ENCODE results near the gene CHID1. TPM values are rescaled to one million over a fixed set of nuclear protein-coding genes. Genes with fewer than 3 reads are reported as not detected.

Gene CHID1
- total and polyA plus RNA-seq, 2 experiments from 2014 or later, result 72.3 to 202 TPM

GRCh38 chr11:957212-957920, 46.8 kb upstream of the CHID1 start:
- DNase-seq, result no peak
- TF ChIP-seq EZH2 (IDR thresholded peaks at IDR 0.05; ENCODE audit: insufficient read depth, poor library complexity, severe bottlenecking) (no peak), EZH2phosphoT487 (IDR thresholded peaks at IDR 0.05; ENCODE audit: insufficient read depth, low read depth) (no peak)
- H4K20me1 ChIP-seq (ENCODE audit: insufficient read depth), result peaks cover 9% of the 10 kb centered on the region; the same call in 1 of the 2 replicates
- H2AFZ ChIP-seq, result no peak overlapping the region
- H3K9me3 ChIP-seq (ENCODE audit: low read depth), result no peaks in the 10 kb centered on the region
- no peaks in the 10 kb centered on the region for H3K4me1 ChIP-seq (ENCODE audit: insufficient read depth)
- H3K36me3 ChIP-seq (ENCODE audit: low read depth), result no peaks in the 10 kb centered on the region; the same call in 1 of the 2 replicates
- no peak overlapping the region for H3K9ac ChIP-seq
- 78 to 87% methylated on average over 11 of the region's 11 CpGs for WGBS, 2 experiments (ENCODE audit: low coverage in 1 of 2, low lambda C conversion rate in 2 of 2, missing lambda C conversion rate in 2 of 2)
- peaks cover 83% of the 10 kb centered on the region for H3K79me2 ChIP-seq (ENCODE audit: insufficient read depth)
- no peaks in the 10 kb centered on the region for H3F3A ChIP-seq (ENCODE audit: insufficient read depth)
- H3K27ac ChIP-seq, result no peak overlapping the region
- no peak overlapping the region for H3K4me3 ChIP-seq
- no peaks in the 10 kb centered on the region for H3K9me2 ChIP-seq (ENCODE audit: insufficient read depth)
- no peak overlapping the region for H3K4me2 ChIP-seq (ENCODE audit: unreplicated experiment)
- no peaks in the 10 kb centered on the region for H3K27me3 ChIP-seq (replicated peaks; ENCODE audit: insufficient read depth)
- in situ Hi-C loops (cut with MboI), result no loop called here

GRCh38 chr11:955154-956063, 44.8 kb upstream of the CHID1 start:
- in situ Hi-C loops (cut with MboI), result no loop called here
- Histone ChIP-seq H3K27me3 (replicated peaks; ENCODE audit: insufficient read depth) (no peaks in the 10 kb centered on the region), H3F3A (ENCODE audit: insufficient read depth) (no peaks in the 10 kb centered on the region), H3K9me3 (ENCODE audit: low read depth) (no peaks in the 10 kb centered on the region), H2AFZ (no peak overlapping the region), H3K9ac (no peak overlapping the region), H3K79me2 (ENCODE audit: insufficient read depth) (peaks cover 98% of the 10 kb centered on the region), H3K27ac (no peak overlapping the region), H3K4me1 (ENCODE audit: insufficient read depth) (no peaks in the 10 kb centered on the region), H4K20me1 (ENCODE audit: insufficient read depth) (peaks cover 12% of the 10 kb centered on the region; the same call in 1 of the 2 replicates), H3K36me3 (ENCODE audit: low read depth) (no peaks in the 10 kb centered on the region; the same call in 1 of the 2 replicates), H3K9me2 (ENCODE audit: insufficient read depth) (no peaks in the 10 kb centered on the region), H3K4me2 (ENCODE audit: unreplicated experiment) (no peak overlapping the region), H3K4me3 (no peak overlapping the region)
- DNase-seq, result no peak
- TF ChIP-seq EZH2phosphoT487 (IDR thresholded peaks at IDR 0.05; ENCODE audit: insufficient read depth, low read depth) (no peak), EZH2 (IDR thresholded peaks at IDR 0.05; ENCODE audit: insufficient read depth, poor library complexity, severe bottlenecking) (no peak)
- 80 to 83% methylated on average over 15 of the region's 15 CpGs for WGBS, 2 experiments (ENCODE audit: low coverage in 1 of 2, low lambda C conversion rate in 2 of 2, missing lambda C conversion rate in 2 of 2)

- Histone ChIP-seq H3F3A (ENCODE audit: insufficient read depth) (no peaks in the 10 kb centered on the region), H3K36me3 (ENCODE audit: low read depth) (no peaks in the 10 kb centered on the region; the same call in 1 of the 2 replicates), H3K9me2 (ENCODE audit: insufficient read depth) (no peaks in the 10 kb centered on the region), H3K79me2 (ENCODE audit: insufficient read depth) (peaks cover 100% of the 10 kb centered on the region), H4K20me1 (ENCODE audit: insufficient read depth) (peaks cover 12% of the 10 kb centered on the region; the same call in 1 of the 2 replicates), H3K27ac (no peak overlapping the region), H3K9ac (no peak overlapping the region), H3K9me3 (ENCODE audit: low read depth) (no peaks in the 10 kb centered on the region), H3K27me3 (replicated peaks; ENCODE audit: insufficient read depth) (no peaks in the 10 kb centered on the region), H3K4me1 (ENCODE audit: insufficient read depth) (no peaks in the 10 kb centered on the region), H3K4me3 (no peak overlapping the region), H2AFZ (no peak overlapping the region), H3K4me2 (ENCODE audit: unreplicated experiment) (no peak overlapping the region)
- in situ Hi-C loops (cut with MboI), result no loop called here
- 81% methylated on average over 5 of the region's 5 CpGs for WGBS, 2 experiments (ENCODE audit: low coverage in 1 of 2, low lambda C conversion rate in 2 of 2, missing lambda C conversion rate in 2 of 2)
- TF ChIP-seq EZH2 (IDR thresholded peaks at IDR 0.05; ENCODE audit: insufficient read depth, poor library complexity, severe bottlenecking), result no peak
- TF ChIP-seq EZH2phosphoT487 (IDR thresholded peaks at IDR 0.05; ENCODE audit: insufficient read depth, low read depth), result no peak
- DNase-seq, result no peak
These were observed 44.0 kb upstream of the CHID1 start for GRCh38 chr11:954392-955153.

GRCh38 chr11:953512-953911, 42.9 kb upstream of the CHID1 start:
- 67 to 83% methylated on average over 10 to 13 of the region's 13 CpGs for WGBS, 2 experiments (ENCODE audit: low coverage in 1 of 2, low lambda C conversion rate in 2 of 2, missing lambda C conversion rate in 2 of 2)
- in situ Hi-C loops (cut with MboI), result no loop called here
- H3K79me2 ChIP-seq (ENCODE audit: insufficient read depth), result peaks cover 100% of the 10 kb centered on the region
- no peaks in the 10 kb centered on the region for H3K27me3 ChIP-seq (replicated peaks; ENCODE audit: insufficient read depth)
- no peaks in the 10 kb centered on the region; the same call in 1 of the 2 replicates for H3K36me3 ChIP-seq (ENCODE audit: low read depth)
- no peak for TF ChIP-seq EZH2phosphoT487 (IDR thresholded peaks at IDR 0.05; ENCODE audit: insufficient read depth, low read depth)
- no peak for TF ChIP-seq EZH2 (IDR thresholded peaks at IDR 0.05; ENCODE audit: insufficient read depth, poor library complexity, severe bottlenecking)
- no peaks in the 10 kb centered on the region for H3K4me1 ChIP-seq (ENCODE audit: insufficient read depth)
- no peak for DNase-seq
- H2AFZ ChIP-seq, result no peak overlapping the region
- H3F3A ChIP-seq (ENCODE audit: insufficient read depth), result no peaks in the 10 kb centered on the region
- H4K20me1 ChIP-seq (ENCODE audit: insufficient read depth), result peaks cover 12% of the 10 kb centered on the region; the same call in 1 of the 2 replicates
- H3K27ac ChIP-seq, result no peak overlapping the region
- H3K4me2 ChIP-seq (ENCODE audit: unreplicated experiment), result no peak overlapping the region
- H3K9ac ChIP-seq, result no peak overlapping the region
- no peak overlapping the region for H3K4me3 ChIP-seq
- no peaks in the 10 kb centered on the region for H3K9me3 ChIP-seq (ENCODE audit: low read depth)
- H3K9me2 ChIP-seq (ENCODE audit: insufficient read depth), result no peaks in the 10 kb centered on the region
